Panc1 (cell line): Measurements from ENCODE around the gene DLL4. TPM values are rescaled to one million over a fixed set of nuclear protein-coding genes. Genes with fewer than 3 reads are reported as not detected.

Experiments used
- ATAC-seq: fragments of 200-7000 bp; cut with Tn5 transposase; 2 replicates; pipeline ENCODE4 v1.9.1; 2020; ENCODE audit warnings: mild to moderate bottlenecking, moderate library complexity
- BruUV-seq: library from RNA; stranded (reverse); fragments of 400-500 nt; replicated peaks from 2 replicates; lab custom pipeline; 2021; lab: Mats Ljungman, UMichigan
- CTCF ChIA-PET: fragments of 300-600 bp; sonication (Branson Sonifier 250); formaldehyde crosslinking; loops from one replicate; lab custom pipeline; 2022; ENCODE audit warnings: antibody characterized with exemption; lab: Charles Lee
- POLR2A ChIA-PET: fragments of 300-600 bp; sonication (Branson Sonifier 250); formaldehyde crosslinking; loops from one replicate; lab custom pipeline; 2022; ENCODE audit warnings: antibody characterized with exemption; lab: Charles Lee
- DNase-seq: peaks from one replicate; pipeline ENCODE4 v3.0.0-alpha.2; 2010; ENCODE audit warnings: low read depth, low spot score
- H3K27ac ChIP-seq: 2 replicates; pipeline ENCODE4 v1.5.1; 2011; ENCODE audit warnings: mild to moderate bottlenecking, low read length, inconsistent platforms
- H3K27me3 ChIP-seq: fragments of 200-500 bp; sonication (Bioruptor generic); 2 replicates; pipeline ENCODE4 v1.6.0; 2014; ENCODE audit warnings: low read length, inconsistent platforms; ENCODE audit not compliant: control insufficient read depth, insufficient read depth
- H3K36me3 ChIP-seq: fragments of 200-500 bp; sonication (Bioruptor generic); 2 replicates; pipeline ENCODE4 v1.5.1; 2014; ENCODE audit warnings: inconsistent platforms, mild to moderate bottlenecking, low read length, moderate library complexity; ENCODE audit not compliant: control insufficient read depth, insufficient read depth
- H3K4me1 ChIP-seq: 2 replicates; pipeline ENCODE4 v1.5.1; 2011; ENCODE audit warnings: inconsistent platforms, mild to moderate bottlenecking, low read length, moderate library complexity; ENCODE audit not compliant: control insufficient read depth, insufficient read depth
- H3K4me3 ChIP-seq, 2 experiments: 2 replicates each; pipeline ENCODE4 v1.5.1; 2011 to 2012; ENCODE audit warnings: low read depth in 2 of 2, low read length in 2 of 2, mild to moderate bottlenecking in 2 of 2, inconsistent platforms in 1 of 2, moderate library complexity in 1 of 2
- H3K9me3 ChIP-seq: fragments of 200-500 bp; sonication (Bioruptor generic); 2 replicates; pipeline ENCODE4 v1.5.1; 2014; ENCODE audit warnings: low read depth, mild to moderate bottlenecking, inconsistent platforms, low read length, moderate library complexity; ENCODE audit not compliant: control insufficient read depth, insufficient read depth
- POLR2AphosphoS5 ChIP-seq: IDR thresholded peaks from 2 replicates; pipeline ENCODE4 v1.6.1; 2012; ENCODE audit warnings: mild to moderate bottlenecking, low read depth, low read length, moderate library complexity
- SIN3A ChIP-seq: IDR thresholded peaks from 2 replicates; pipeline ENCODE4 v1.6.1; 2012; ENCODE audit warnings: low read depth, mild to moderate bottlenecking, low read length, moderate library complexity, borderline replicate concordance; ENCODE audit not compliant: insufficient read depth
- TCF7L2 ChIP-seq: IDR thresholded peaks from 2 replicates; pipeline ENCODE4 v1.6.1; 2011; ENCODE audit warnings: mild to moderate bottlenecking, low read depth, low read length, inconsistent platforms
- in situ Hi-C: cut with HindIII; loops from 2 replicates; pipeline ENCODE4 v1.10.0; 2016; ENCODE audit warnings: low sequenced_read_pairs, low pct_unique_long_range_greater_than_20kb
- intact Hi-C: fragments of 100-400 bp; cut with micrococcal nuclease; formaldehyde crosslinking; loops from one replicate; pipeline ENCODE4 v1.10.0; 2022; ENCODE audit not compliant: unreplicated experiment
- total RNA-seq: library from RNA; stranded (reverse); gene quantifications from one replicate; pipeline ENCODE4 v1.2.1, GENCODE V29; 2021; ENCODE audit not compliant: unreplicated experiment
- TF ChIP-seq, protein P1 (sequence below), 2 experiments: IDR thresholded peaks; 2 replicates each; pipeline ENCODE4 v1.6.1; 2011 to 2012; ENCODE audit warnings: low read depth in 2 of 2, control low read depth in 1 of 2, low read length in 1 of 2, mild to moderate bottlenecking in 1 of 2, moderate library complexity in 1 of 2; ENCODE audit not compliant: insufficient read depth in 1 of 2
- TF ChIP-seq, protein P2 (sequence below): fragments of 450-650 bp; IDR thresholded peaks from 2 replicates; pipeline ENCODE4 v1.5.1; 2017; ENCODE audit warnings: mild to moderate bottlenecking

DLL4 gene
- total RNA-seq, 1 experiment from 2014 or later = 0.31 TPM

DNA sequence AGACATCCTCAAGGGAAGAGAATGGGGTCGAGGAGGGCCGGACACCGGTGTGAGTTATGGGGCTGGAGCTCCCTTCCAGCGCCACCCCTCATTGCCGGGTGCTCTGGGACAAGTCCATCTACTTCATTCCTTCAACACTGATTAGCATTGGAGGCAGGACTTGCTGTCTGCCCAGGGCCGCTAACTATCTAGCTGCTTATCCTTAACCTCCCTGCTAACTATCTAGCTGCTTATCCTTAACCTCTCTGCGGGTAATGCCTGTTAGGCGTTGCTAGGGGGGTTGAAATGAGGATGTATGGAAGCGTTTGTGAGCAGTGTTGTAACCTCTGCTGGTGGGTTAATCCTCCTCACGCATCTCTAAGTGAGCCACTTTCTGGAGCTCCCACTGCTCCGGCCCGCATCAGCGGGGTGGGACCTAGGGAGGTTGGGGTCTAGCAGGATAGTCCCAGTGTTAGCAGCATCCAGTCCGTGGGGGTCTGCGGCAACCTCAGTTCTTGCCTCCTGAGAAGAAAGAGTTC is 13.3 kb downstream of the DLL4 start:
- peak overlapping the region; percentile 50 to 51 for H3K4me3 ChIP-seq
- H3K4me1 ChIP-seq = peaks cover 19% of the 10 kb centered on the region
- no TSS peak for BruUV-seq
- ChIA-PET POLR2A (no interaction called here), CTCF (interaction anchor here (0.7 to 1.6 kb wide), 5 partner anchors 12 to 39 kb away, joined by 3 to 8 read pairs (median 3); no protein-coding TSS in a partner anchor)
- no peak for TF ChIP-seq TCF7L2
- TF ChIP-seq SIN3A = no peak
- TF ChIP-seq, protein P1, sequence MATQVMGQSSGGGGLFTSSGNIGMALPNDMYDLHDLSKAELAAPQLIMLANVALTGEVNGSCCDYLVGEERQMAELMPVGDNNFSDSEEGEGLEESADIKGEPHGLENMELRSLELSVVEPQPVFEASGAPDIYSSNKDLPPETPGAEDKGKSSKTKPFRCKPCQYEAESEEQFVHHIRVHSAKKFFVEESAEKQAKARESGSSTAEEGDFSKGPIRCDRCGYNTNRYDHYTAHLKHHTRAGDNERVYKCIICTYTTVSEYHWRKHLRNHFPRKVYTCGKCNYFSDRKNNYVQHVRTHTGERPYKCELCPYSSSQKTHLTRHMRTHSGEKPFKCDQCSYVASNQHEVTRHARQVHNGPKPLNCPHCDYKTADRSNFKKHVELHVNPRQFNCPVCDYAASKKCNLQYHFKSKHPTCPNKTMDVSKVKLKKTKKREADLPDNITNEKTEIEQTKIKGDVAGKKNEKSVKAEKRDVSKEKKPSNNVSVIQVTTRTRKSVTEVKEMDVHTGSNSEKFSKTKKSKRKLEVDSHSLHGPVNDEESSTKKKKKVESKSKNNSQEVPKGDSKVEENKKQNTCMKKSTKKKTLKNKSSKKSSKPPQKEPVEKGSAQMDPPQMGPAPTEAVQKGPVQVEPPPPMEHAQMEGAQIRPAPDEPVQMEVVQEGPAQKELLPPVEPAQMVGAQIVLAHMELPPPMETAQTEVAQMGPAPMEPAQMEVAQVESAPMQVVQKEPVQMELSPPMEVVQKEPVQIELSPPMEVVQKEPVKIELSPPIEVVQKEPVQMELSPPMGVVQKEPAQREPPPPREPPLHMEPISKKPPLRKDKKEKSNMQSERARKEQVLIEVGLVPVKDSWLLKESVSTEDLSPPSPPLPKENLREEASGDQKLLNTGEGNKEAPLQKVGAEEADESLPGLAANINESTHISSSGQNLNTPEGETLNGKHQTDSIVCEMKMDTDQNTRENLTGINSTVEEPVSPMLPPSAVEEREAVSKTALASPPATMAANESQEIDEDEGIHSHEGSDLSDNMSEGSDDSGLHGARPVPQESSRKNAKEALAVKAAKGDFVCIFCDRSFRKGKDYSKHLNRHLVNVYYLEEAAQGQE (IDR thresholded peaks at IDR 0.05; ENCODE audit: insufficient read depth in 1 of 2, low read depth in 2 of 2, low read length in 1 of 2) = no peak
- TF ChIP-seq POLR2AphosphoS5 = no peak
- intact Hi-C loops = loop anchor here (10.0 kb wide), 1 partner anchor 242 kb away; no protein-coding TSS in a partner anchor
- no peaks in the 10 kb centered on the region for H3K36me3 ChIP-seq
- H3K9me3 ChIP-seq = no peaks in the 10 kb centered on the region
- ATAC-seq = no peak
- peak overlapping the region; percentile 79 for H3K27ac ChIP-seq
- in situ Hi-C loops = no loop called here
- no peak for DNase-seq
- H3K27me3 ChIP-seq = no peaks in the 10 kb centered on the region

DNA sequence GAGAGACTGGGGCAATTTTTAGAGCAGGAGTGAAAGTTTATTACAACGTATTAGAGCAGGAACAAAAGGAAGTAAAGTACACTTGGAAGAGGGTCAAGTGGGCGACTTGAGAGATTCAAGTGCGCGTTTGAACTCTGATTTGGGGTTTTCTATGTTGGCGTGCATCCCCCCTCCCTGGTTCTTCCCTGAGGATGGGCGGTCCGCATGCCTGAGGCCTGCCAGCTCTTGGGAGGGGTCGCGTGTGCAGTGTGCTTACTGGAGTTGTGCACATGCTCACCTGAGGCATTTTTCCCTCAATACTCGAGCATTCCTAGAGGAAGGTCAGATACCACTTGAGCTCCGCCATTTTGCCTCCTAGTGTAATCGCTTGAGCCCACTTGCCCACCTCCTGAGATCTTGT is 13.7 kb downstream of the DLL4 start:
- Histone ChIP-seq H3K36me3 (no peaks in the 10 kb centered on the region), H3K4me1 (peaks cover 19% of the 10 kb centered on the region), H3K4me3 (no peak overlapping the region), H3K9me3 (no peaks in the 10 kb centered on the region), H3K27me3 (no peaks in the 10 kb centered on the region), H3K27ac (peak overlapping the region; percentile 79; the same call in 1 of the 2 replicates)
- in situ Hi-C loops (no loop called here), intact Hi-C loops (loop anchor here (10.0 kb wide), 1 partner anchor 242 kb away; no protein-coding TSS in a partner anchor)
- ATAC-seq = no peak
- CTCF ChIA-PET = interaction anchor here (0.7 to 1.6 kb wide), 4 partner anchors 14 to 40 kb away, joined by 3 to 8 read pairs (median 3); no protein-coding TSS in a partner anchor
- no peak for DNase-seq
- POLR2A ChIA-PET = interaction anchor here (0.6 kb wide), 1 partner anchor 287 kb away, joined by 8 read pairs; no protein-coding TSS in a partner anchor
- TF ChIP-seq SIN3A (no peak), TCF7L2 (no peak), POLR2AphosphoS5 (no peak)
- TF ChIP-seq, protein P1 (IDR thresholded peaks at IDR 0.05; ENCODE audit: insufficient read depth in 1 of 2, low read depth in 2 of 2, low read length in 1 of 2) = no peak
- TF ChIP-seq, protein P2, sequence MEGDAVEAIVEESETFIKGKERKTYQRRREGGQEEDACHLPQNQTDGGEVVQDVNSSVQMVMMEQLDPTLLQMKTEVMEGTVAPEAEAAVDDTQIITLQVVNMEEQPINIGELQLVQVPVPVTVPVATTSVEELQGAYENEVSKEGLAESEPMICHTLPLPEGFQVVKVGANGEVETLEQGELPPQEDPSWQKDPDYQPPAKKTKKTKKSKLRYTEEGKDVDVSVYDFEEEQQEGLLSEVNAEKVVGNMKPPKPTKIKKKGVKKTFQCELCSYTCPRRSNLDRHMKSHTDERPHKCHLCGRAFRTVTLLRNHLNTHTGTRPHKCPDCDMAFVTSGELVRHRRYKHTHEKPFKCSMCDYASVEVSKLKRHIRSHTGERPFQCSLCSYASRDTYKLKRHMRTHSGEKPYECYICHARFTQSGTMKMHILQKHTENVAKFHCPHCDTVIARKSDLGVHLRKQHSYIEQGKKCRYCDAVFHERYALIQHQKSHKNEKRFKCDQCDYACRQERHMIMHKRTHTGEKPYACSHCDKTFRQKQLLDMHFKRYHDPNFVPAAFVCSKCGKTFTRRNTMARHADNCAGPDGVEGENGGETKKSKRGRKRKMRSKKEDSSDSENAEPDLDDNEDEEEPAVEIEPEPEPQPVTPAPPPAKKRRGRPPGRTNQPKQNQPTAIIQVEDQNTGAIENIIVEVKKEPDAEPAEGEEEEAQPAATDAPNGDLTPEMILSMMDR = no peak
- no TSS peak for BruUV-seq
